ENCODE results near the gene PLCB4.

DNA sequence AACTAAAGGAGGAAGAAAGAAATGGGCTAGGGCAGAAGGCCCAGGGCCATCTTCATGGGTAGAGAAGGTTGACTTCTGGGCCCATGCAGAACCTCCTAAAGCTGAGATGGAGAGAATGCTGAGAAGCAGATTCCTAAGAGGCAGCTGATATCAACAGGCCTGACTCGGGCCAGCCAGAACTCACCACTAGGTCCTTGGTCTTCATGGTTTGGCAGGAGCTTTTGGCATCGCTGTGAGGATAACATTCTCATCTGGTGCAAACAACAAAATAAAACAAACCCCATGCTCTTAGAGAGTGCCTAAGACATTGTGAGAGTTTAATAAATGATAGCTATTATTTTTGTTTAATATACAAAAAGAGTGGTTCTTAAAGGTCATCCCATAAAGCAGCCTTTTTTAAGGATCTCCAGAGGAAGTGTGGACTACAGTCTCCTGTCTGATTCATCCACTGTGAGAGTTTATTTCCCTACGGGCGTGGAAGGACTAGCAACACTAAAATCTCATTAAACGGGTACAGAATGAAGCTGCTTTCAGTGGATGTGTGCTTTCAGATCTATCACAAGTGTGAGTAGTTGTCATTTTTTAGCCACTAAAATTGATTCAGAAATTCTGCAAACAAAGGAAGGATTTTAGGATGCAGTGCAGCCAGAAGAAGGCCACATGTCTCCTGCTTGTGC, 160.0 kb downstream of the PLCB4 start:
- no peak for TF ChIP-seq TAF1 (IDR thresholded peaks at IDR 0.05; ENCODE audit: borderline replicate concordance, low read depth, low read length)
- TF ChIP-seq POLR2A (IDR thresholded peaks at IDR 0.05; ENCODE audit: low read depth, low read length) = no peak
- TF ChIP-seq POLR2AphosphoS5 (IDR thresholded peaks at IDR 0.05; ENCODE audit: low read depth, low read length) = no peak
